ENCODE data around the gene AGFG1. TPM values are rescaled to one million over a fixed set of nuclear protein-coding genes. Genes with fewer than 3 reads are reported as not detected.

The AGFG1 gene
- total RNA-seq, 1 experiment from 2014 or later, result 109 TPM

- Histone ChIP-seq H2AK5ac (ENCODE audit: insufficient read length, low read length) (no peak overlapping the region), H3K18ac (ENCODE audit: insufficient read length, low read depth, low read length) (no peak overlapping the region), H3K14ac (ENCODE audit: insufficient read depth, low read length) (no peak overlapping the region), H2BK20ac (ENCODE audit: low read depth, low read length, poor library complexity, severe bottlenecking) (no peak overlapping the region), H3K27me3 (ENCODE audit: insufficient read depth, low read length) (no peaks in the 10 kb centered on the region), H4K20me1 (ENCODE audit: control insufficient read depth, insufficient read depth, insufficient read length) (no peaks in the 10 kb centered on the region), H2BK12ac (ENCODE audit: insufficient read length, low read depth, low read length) (no peak overlapping the region), H3K9ac (ENCODE audit: extremely low read depth, insufficient read length, low read length) (no peak overlapping the region), H3K56ac (ENCODE audit: insufficient read length, low read depth, low read length) (no peak overlapping the region), H2BK15ac (ENCODE audit: low read depth, low read length) (no peak overlapping the region), H3K9me3 (ENCODE audit: control insufficient read depth, low read depth, low read length) (no peaks in the 10 kb centered on the region), H4K8ac (replicated peaks; ENCODE audit: insufficient read length, low read depth, low read length) (no peak overlapping the region), H3T11ph (ENCODE audit: low read length) (no peak overlapping the region), H2BK120ac (ENCODE audit: low read depth, low read length, poor library complexity, severe bottlenecking) (no peak overlapping the region), H3K23ac (ENCODE audit: insufficient read length, low read depth, low read length) (no peak overlapping the region), H3K4me2 (ENCODE audit: insufficient read depth, insufficient read length, low read length) (no peak overlapping the region), H2BK5ac (ENCODE audit: insufficient read length, low read length) (no peak overlapping the region), H3K79me1 (ENCODE audit: insufficient read depth, low read depth, low read length, poor library complexity, severe bottlenecking) (no peaks in the 10 kb centered on the region), H4K5ac (ENCODE audit: insufficient read length, low read depth, low read length) (no peak overlapping the region), H3K4ac (ENCODE audit: low read depth, low read length) (no peak overlapping the region), H3K79me2 (ENCODE audit: insufficient read depth, low read length) (no peaks in the 10 kb centered on the region), H3K27ac (ENCODE audit: insufficient read length, low read depth, low read length) (no peak overlapping the region), H4K91ac (ENCODE audit: insufficient read length, low read depth, low read length) (no peak overlapping the region), H3K4me1 (ENCODE audit: insufficient read depth, low read length) (no peaks in the 10 kb centered on the region), H2AFZ (ENCODE audit: low read length) (no peak overlapping the region), H3K23me2 (ENCODE audit: insufficient read length, low read depth, low read length, poor library complexity, severe bottlenecking) (no peaks in the 10 kb centered on the region)
- Mint-ChIP-seq H3K4me1 (peaks cover 4 to 5% of the 10 kb centered on the region in 2 experiments; a peak in 3 of 4 replicates), H3K27ac (no peak overlapping the region), H3K9me3 (no peaks in the 10 kb centered on the region), H3K4me3 (no peak overlapping the region), H3K36me3 (ENCODE audit: insufficient read depth in 1 of 3, low read depth in 3 of 3) (no peaks in the 10 kb centered on the region; a peak in 1 of 7 replicates), H3K27me3 (ENCODE audit: low read depth) (no peaks in the 10 kb centered on the region; the same call in 1 of the 2 replicates)
- no CpG with 5 or more reads among the region's 3 CpGs for WGBS (ENCODE audit: extremely low coverage, insufficient read length, low lambda C conversion rate)
- TF ChIP-seq CTCF (conservative IDR thresholded peaks at IDR 0.05), result no peak
- no peak for DNase-seq
Observed at GRCh38 chr2:227602358-227602757, 130.4 kb downstream of the AGFG1 start.

Measured in H9 (cell line).